Fibroblast of skin of left biceps (primary cell): Measurements from ENCODE around the gene CBY2.
"Not testable (repeated sequence)": the region's sequence is repeated elsewhere in the genome, so short reads cannot be mapped to it uniquely, and the experiment has no call there.

ENCODE experiments used
- DNase-seq, 2 experiments: peaks; one replicate each; pipeline ENCODE4 v3.0.0-alpha.2; 2013; ENCODE audit warnings: low read depth in 2 of 2

Gene CBY2

GRCh38 chr13:45748941-45749759, 47.0 kb downstream of the CBY2 start:
- no peak for DNase-seq

- no peak for DNase-seq
Observed at GRCh38 chr13:45750566-45750965, 48.4 kb downstream of the CBY2 start.

GRCh38 chr13:45751885-45752284, 49.8 kb downstream of the CBY2 start:
- no peak for DNase-seq

GRCh38 chr13:45752510-45752909, 50.4 kb downstream of the CBY2 start:
- no peak for DNase-seq

- not testable (repeated sequence) for DNase-seq
Observed at GRCh38 chr13:45756498-45756897, 54.4 kb downstream of the CBY2 start.

GRCh38 chr13:45757589-45757988, 55.5 kb downstream of the CBY2 start:
- not testable (repeated sequence) for DNase-seq

- DNase-seq: no peak
Observed at GRCh38 chr13:45763419-45763818, 61.3 kb downstream of the CBY2 start.
